Esophagus muscularis mucosa (tissue), 4 donors: ENCODE measurements around the gene SLC41A1. TPM values are rescaled to one million over a fixed set of nuclear protein-coding genes. Genes with fewer than 3 reads are reported as not detected.

Source experiments
- DNase-seq: peaks from one replicate; pipeline ENCODE4 v3.0.0-alpha.2; 2017; ENCODE audit errors: extremely low spot score
- H3K27ac ChIP-seq, 4 donors: fragments of 200-600 bp; sonication (generic); replicated peaks in 1 of 4; 1 replicate in 3 of 4; 2 replicates in 1 of 4; pipeline ENCODE4 v1.5.1; 2016 to 2019; ENCODE audit warnings: mild to moderate bottlenecking in 1 of 4
- H3K27me3 ChIP-seq, 4 donors: fragments of 200-600 bp; sonication (generic); one replicate each; pipeline versions ENCODE4 v1.5.1 to v1.6.0; 2016 to 2019
- H3K36me3 ChIP-seq, 4 donors: fragments of 200-600 bp; sonication (generic); one replicate each; pipeline ENCODE4 v1.5.1; 2016 to 2019
- H3K4me1 ChIP-seq, 4 donors: fragments of 200-600 bp; sonication (generic); one replicate each; pipeline ENCODE4 v1.5.1; 2016 to 2019
- H3K4me3 ChIP-seq, 4 donors: fragments of 200-600 bp; sonication (generic); 1 replicate in 2 of 4; 2 replicates in 2 of 4; pipeline ENCODE4 v1.5.1; 2016 to 2019; ENCODE audit warnings: mild to moderate bottlenecking in 4 of 4, moderate library complexity in 1 of 4
- H3K9me3 ChIP-seq, 4 donors: fragments of 200-600 bp; sonication (generic); 1 replicate in 3 of 4; 2 replicates in 1 of 4; pipeline ENCODE4 v1.5.1; 2016 to 2019
- CTCF ChIP-seq, 3 experiments: fragments of 200-600 bp in 2 of 3; fragments of 450-650 bp in 1 of 3; sonication (generic) in 2 of 3; IDR thresholded peaks; one replicate each; pipeline ENCODE4 v1.5.1; 2017 to 2019; ENCODE audit warnings: antibody characterized with exemption in 3 of 3, mild to moderate bottlenecking in 2 of 3, moderate library complexity in 1 of 3
- EP300 ChIP-seq: sonication (generic); formaldehyde crosslinking; IDR thresholded peaks from one replicate; pipeline ENCODE4 v1.6.1; 2017; ENCODE audit warnings: antibody characterized with exemption
- POLR2A ChIP-seq: fragments of 450-650 bp; IDR thresholded peaks from one replicate; pipeline ENCODE4 v1.6.1; 2017; ENCODE audit warnings: antibody characterized with exemption, moderate library complexity, mild to moderate bottlenecking, low read depth
- POLR2AphosphoS5 ChIP-seq, 2 donors: sonication (generic); formaldehyde crosslinking; IDR thresholded peaks; one replicate each; pipeline ENCODE4 v1.6.1; 2017; ENCODE audit warnings: antibody characterized with exemption in 2 of 2
- WGBS: methylation state at CpG from one replicate; pipeline ENCODE4 v1.1.5; 2018; 5-methylcytosine and 5-hydroxymethylcytosine counted together
- intact Hi-C: fragments of 100-400 bp; cut with DNase I; formaldehyde crosslinking; loops from one replicate; pipeline ENCODE4 v1.15.1; 2023
- total RNA-seq, 4 donors: library from RNA; depleted of rRNA; stranded (reverse); fragments of >200 nt; gene quantifications; one replicate each; pipeline versions ENCODE4 v1.1.0 to v1.2.1, GENCODE V29; 2016

Gene SLC41A1
- total RNA-seq, 4 donors from 2014 or later = 22.4 to 37.1 (median 30.6) TPM

- intact Hi-C loops = no loop called here
- H3K27me3 ChIP-seq = no peaks in the 10 kb centered on the region
- TF ChIP-seq POLR2A (no peak), POLR2AphosphoS5 (IDR thresholded peaks at IDR 0.05) (no peak), EP300 (no peak), CTCF (IDR thresholded peaks at IDR 0.05) (no peak)
- DNase-seq = no peak
- H3K36me3 ChIP-seq = peaks cover 0 to under 1% (median 0%) of the 10 kb centered on the region in 4 donors
- H3K9me3 ChIP-seq = no peaks in the 10 kb centered on the region
- peaks cover 0 to 10% (median 8%) of the 10 kb centered on the region in 4 donors for H3K4me1 ChIP-seq
- 100% methylated on average over 2 of the region's 2 CpGs for WGBS
- no peak overlapping the region for H3K4me3 ChIP-seq
- H3K27ac ChIP-seq = no peak overlapping the region
These were observed 48.4 kb downstream of the SLC41A1 start for GRCh38 chr1:205764578-205764977.

- H3K27ac ChIP-seq = no peak overlapping the region
- H3K4me1 ChIP-seq = peaks cover 0 to 4% (median 2%) of the 10 kb centered on the region in 4 donors
- TF ChIP-seq CTCF (IDR thresholded peaks at IDR 0.05) (no peak), POLR2AphosphoS5 (IDR thresholded peaks at IDR 0.05) (no peak), POLR2A (no peak), EP300 (no peak)
- no peak for DNase-seq
- intact Hi-C loops = no loop called here
- H3K27me3 ChIP-seq = no peaks in the 10 kb centered on the region
- no peaks in the 10 kb centered on the region for H3K9me3 ChIP-seq
- H3K4me3 ChIP-seq = no peak overlapping the region
- no peaks in the 10 kb centered on the region for H3K36me3 ChIP-seq
These were observed 49.0 kb downstream of the SLC41A1 start for GRCh38 chr1:205763980-205764379.

GRCh38 chr1:205760606-205761005, 52.4 kb downstream of the SLC41A1 start:
- Histone ChIP-seq H3K9me3 (no peaks in the 10 kb centered on the region), H3K4me1 (no peaks in the 10 kb centered on the region), H3K36me3 (no peaks in the 10 kb centered on the region), H3K27me3 (no peaks in the 10 kb centered on the region), H3K4me3 (no peak overlapping the region), H3K27ac (no peak overlapping the region)
- no peak for TF ChIP-seq POLR2AphosphoS5 (IDR thresholded peaks at IDR 0.05)
- TF ChIP-seq CTCF (IDR thresholded peaks at IDR 0.05) = no peak
- TF ChIP-seq POLR2A = no peak
- no peak for TF ChIP-seq EP300
- WGBS = 87% methylated on average over 3 of the region's 3 CpGs
- no peak for DNase-seq
- intact Hi-C loops = no loop called here

GRCh38 chr1:205756552-205756951, 56.4 kb downstream of the SLC41A1 start:
- 95% methylated on average over 3 of the region's 3 CpGs for WGBS
- Histone ChIP-seq H3K27ac (no peak overlapping the region), H3K9me3 (no peaks in the 10 kb centered on the region), H3K4me1 (no peaks in the 10 kb centered on the region), H3K4me3 (no peak overlapping the region), H3K27me3 (no peaks in the 10 kb centered on the region), H3K36me3 (no peaks in the 10 kb centered on the region)
- no peak for DNase-seq
- no peak for TF ChIP-seq POLR2A
- TF ChIP-seq CTCF (IDR thresholded peaks at IDR 0.05) = no peak
- no peak for TF ChIP-seq EP300
- TF ChIP-seq POLR2AphosphoS5 (IDR thresholded peaks at IDR 0.05) = no peak
- intact Hi-C loops = no loop called here

GRCh38 chr1:205754857-205755256, 58.1 kb downstream of the SLC41A1 start:
- no peaks in the 10 kb centered on the region for H3K27me3 ChIP-seq
- no peaks in the 10 kb centered on the region for H3K9me3 ChIP-seq
- H3K27ac ChIP-seq = no peak overlapping the region
- intact Hi-C loops = no loop called here
- WGBS = 89% methylated on average over 5 of the region's 5 CpGs
- peaks cover 0 to 6% (median 5%) of the 10 kb centered on the region in 4 donors for H3K4me1 ChIP-seq
- no peak overlapping the region for H3K4me3 ChIP-seq
- no peak for TF ChIP-seq POLR2AphosphoS5 (IDR thresholded peaks at IDR 0.05)
- TF ChIP-seq CTCF (IDR thresholded peaks at IDR 0.05) = no peak
- TF ChIP-seq POLR2A = no peak
- TF ChIP-seq EP300 = no peak
- H3K36me3 ChIP-seq = no peaks in the 10 kb centered on the region
- DNase-seq = no peak
